Transverse colon (tissue), 4 donors: Measurements from ENCODE around the gene TTC12.

Experiments used
- EP300 ChIP-seq: sonication (generic); formaldehyde crosslinking; IDR thresholded peaks from one replicate; pipeline ENCODE4 v1.6.1; 2017; ENCODE audit warnings: antibody characterized with exemption, low read depth
- POLR2A ChIP-seq: fragments of 450-650 bp; IDR thresholded peaks from one replicate; pipeline ENCODE4 v1.6.1; 2016; ENCODE audit warnings: antibody characterized with exemption, mild to moderate bottlenecking, moderate library complexity
- POLR2AphosphoS5 ChIP-seq, 3 donors: sonication (generic); formaldehyde crosslinking; IDR thresholded peaks; one replicate each; pipeline ENCODE4 v1.6.1; 2016; ENCODE audit warnings: antibody characterized with exemption in 3 of 3
- TF ChIP-seq, protein P1 (sequence below), 5 experiments: fragments of 200-600 bp in 3 of 5; fragments of 450-650 bp in 2 of 5; sonication (generic) in 3 of 5; IDR thresholded peaks; 1 replicate in 2 of 5; 2 replicates in 3 of 5; pipeline ENCODE4 v1.5.1; 2016 to 2017; ENCODE audit warnings: antibody characterized with exemption in 5 of 5, inconsistent platforms in 3 of 5, mild to moderate bottlenecking in 2 of 5, moderate library complexity in 1 of 5

DNA sequence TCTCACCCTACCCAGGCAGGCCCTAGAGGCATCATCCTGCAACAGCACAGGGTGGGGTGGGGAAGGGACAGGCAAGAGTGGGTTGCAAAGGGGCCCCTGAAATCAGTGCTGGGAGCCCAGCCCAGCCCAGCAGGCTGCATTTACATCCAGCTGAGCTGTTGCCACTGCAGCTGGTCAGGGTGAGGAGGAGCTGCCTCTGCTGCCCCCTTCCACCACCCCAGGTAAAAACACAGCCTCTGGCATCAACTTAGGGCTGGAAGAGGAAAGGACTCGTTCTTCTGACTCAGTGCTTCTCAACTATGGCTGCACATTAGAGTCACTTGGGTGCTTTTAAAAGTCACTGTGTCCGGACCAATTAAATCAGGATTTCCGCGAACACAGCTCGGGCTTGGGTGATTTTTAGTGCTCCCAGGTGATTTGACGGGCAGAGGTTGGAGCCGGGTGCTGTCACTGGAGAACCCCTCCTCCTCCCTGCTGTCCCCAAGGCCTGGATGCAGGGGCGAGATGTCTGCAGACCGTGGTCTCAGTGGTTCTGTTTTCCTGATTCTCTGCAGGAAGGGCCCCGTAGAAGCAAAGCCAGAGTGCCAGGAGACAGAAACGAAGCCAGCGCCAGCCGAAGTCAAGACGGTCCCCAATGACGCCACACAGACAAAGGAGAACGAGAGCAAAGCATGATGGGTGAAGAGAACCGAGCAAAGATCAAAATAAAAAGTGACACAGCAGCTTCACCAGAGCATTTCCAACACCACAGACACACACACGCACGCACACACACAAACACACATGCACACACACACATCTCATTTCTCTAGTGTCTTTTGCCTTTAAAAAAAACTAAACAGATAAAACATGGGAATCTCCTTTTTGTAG, 39.4 kb upstream of the TTC12 start:
- TF ChIP-seq POLR2AphosphoS5 (IDR thresholded peaks at IDR 0.05) (no peak), POLR2A (no peak), EP300 (no peak)
- TF ChIP-seq, protein P1, sequence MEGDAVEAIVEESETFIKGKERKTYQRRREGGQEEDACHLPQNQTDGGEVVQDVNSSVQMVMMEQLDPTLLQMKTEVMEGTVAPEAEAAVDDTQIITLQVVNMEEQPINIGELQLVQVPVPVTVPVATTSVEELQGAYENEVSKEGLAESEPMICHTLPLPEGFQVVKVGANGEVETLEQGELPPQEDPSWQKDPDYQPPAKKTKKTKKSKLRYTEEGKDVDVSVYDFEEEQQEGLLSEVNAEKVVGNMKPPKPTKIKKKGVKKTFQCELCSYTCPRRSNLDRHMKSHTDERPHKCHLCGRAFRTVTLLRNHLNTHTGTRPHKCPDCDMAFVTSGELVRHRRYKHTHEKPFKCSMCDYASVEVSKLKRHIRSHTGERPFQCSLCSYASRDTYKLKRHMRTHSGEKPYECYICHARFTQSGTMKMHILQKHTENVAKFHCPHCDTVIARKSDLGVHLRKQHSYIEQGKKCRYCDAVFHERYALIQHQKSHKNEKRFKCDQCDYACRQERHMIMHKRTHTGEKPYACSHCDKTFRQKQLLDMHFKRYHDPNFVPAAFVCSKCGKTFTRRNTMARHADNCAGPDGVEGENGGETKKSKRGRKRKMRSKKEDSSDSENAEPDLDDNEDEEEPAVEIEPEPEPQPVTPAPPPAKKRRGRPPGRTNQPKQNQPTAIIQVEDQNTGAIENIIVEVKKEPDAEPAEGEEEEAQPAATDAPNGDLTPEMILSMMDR (IDR thresholded peaks at IDR 0.05), result no peak
